ENCODE measurements around the gene DET1. TPM values are rescaled to one million over a fixed set of nuclear protein-coding genes. Genes with fewer than 3 reads are reported as not detected.

The DET1 gene
- total and polyA plus RNA-seq, 2 donors from 2014 or later, result 3.9 to 6.8 TPM

GRCh38 chr15:88586401-88587162 is 40.1 kb upstream of the DET1 start:
- H3K36me3 ChIP-seq (ENCODE audit: control insufficient read depth in 2 of 3, insufficient read depth in 3 of 3, low read length in 3 of 3), result no peaks in the 10 kb centered on the region
- no peak overlapping the region for H3K9ac ChIP-seq (ENCODE audit: low read length in 3 of 3)
- H3K4me1 ChIP-seq (ENCODE audit: control insufficient read depth in 2 of 3, insufficient read depth in 2 of 3, low read depth in 1 of 3, low read length in 3 of 3), result no peaks in the 10 kb centered on the region
- no peak for TF ChIP-seq CTCF (IDR thresholded peaks at IDR 0.05; ENCODE audit: borderline replicate concordance, extremely low read depth, insufficient read depth)
- no peaks in the 10 kb centered on the region for H3K9me3 ChIP-seq (ENCODE audit: control insufficient read depth in 2 of 3, insufficient read depth in 1 of 3, low read length in 3 of 3)
- H3K27me3 ChIP-seq (ENCODE audit: control insufficient read depth, insufficient read depth, low read length), result no peaks in the 10 kb centered on the region
- DNase-seq (peak in 3 of 5 donors; percentile 28 to 66 (median 59)), FAIRE-seq (no peak)
- intact Hi-C loops (cut with DNase I), result no loop called here
- H3K27ac ChIP-seq (ENCODE audit: low read depth in 2 of 2, low read length in 2 of 2), result no peak overlapping the region
- H3K4me3 ChIP-seq (ENCODE audit: low read length in 3 of 3), result no peak overlapping the region

- FAIRE-seq (no peak), DNase-seq (no peak)
- H3K9ac ChIP-seq (ENCODE audit: low read length in 3 of 3), result no peak overlapping the region
- no peaks in the 10 kb centered on the region for H3K36me3 ChIP-seq (ENCODE audit: control insufficient read depth in 2 of 3, insufficient read depth in 3 of 3, low read length in 3 of 3)
- H3K4me1 ChIP-seq (ENCODE audit: control insufficient read depth in 2 of 3, insufficient read depth in 2 of 3, low read depth in 1 of 3, low read length in 3 of 3), result no peaks in the 10 kb centered on the region
- intact Hi-C loops (cut with DNase I), result no loop called here
- no peaks in the 10 kb centered on the region for H3K27me3 ChIP-seq (ENCODE audit: control insufficient read depth, insufficient read depth, low read length)
- H3K9me3 ChIP-seq (ENCODE audit: control insufficient read depth in 2 of 3, insufficient read depth in 1 of 3, low read length in 3 of 3), result no peaks in the 10 kb centered on the region
- no peak for TF ChIP-seq CTCF (IDR thresholded peaks at IDR 0.05; ENCODE audit: borderline replicate concordance, extremely low read depth, insufficient read depth)
- no peak overlapping the region for H3K4me3 ChIP-seq (ENCODE audit: low read length in 3 of 3)
- no peak overlapping the region for H3K27ac ChIP-seq (ENCODE audit: low read depth in 2 of 2, low read length in 2 of 2)
Measured at GRCh38 chr15:88580532-88580931, 34.1 kb upstream of the DET1 start.

- FAIRE-seq (no peak), DNase-seq (no peak)
- Histone ChIP-seq H3K4me3 (ENCODE audit: low read length in 3 of 3) (no peak overlapping the region), H3K9ac (ENCODE audit: low read length in 3 of 3) (no peak overlapping the region), H3K27ac (ENCODE audit: low read depth in 2 of 2, low read length in 2 of 2) (no peak overlapping the region), H3K4me1 (ENCODE audit: control insufficient read depth in 2 of 3, insufficient read depth in 2 of 3, low read depth in 1 of 3, low read length in 3 of 3) (no peaks in the 10 kb centered on the region), H3K27me3 (ENCODE audit: control insufficient read depth, insufficient read depth, low read length) (no peaks in the 10 kb centered on the region), H3K9me3 (ENCODE audit: control insufficient read depth in 2 of 3, insufficient read depth in 1 of 3, low read length in 3 of 3) (no peaks in the 10 kb centered on the region), H3K36me3 (ENCODE audit: control insufficient read depth in 2 of 3, insufficient read depth in 3 of 3, low read length in 3 of 3) (no peaks in the 10 kb centered on the region)
- no peak for TF ChIP-seq CTCF (IDR thresholded peaks at IDR 0.05; ENCODE audit: borderline replicate concordance, extremely low read depth, insufficient read depth)
- intact Hi-C loops (cut with DNase I), result no loop called here
Measured at GRCh38 chr15:88579322-88579721, 32.8 kb upstream of the DET1 start.
